OCI-LY3 (cell line): ENCODE results near the gene HK2.
"Not testable (repeated sequence)": the region's sequence is repeated elsewhere in the genome, so short reads cannot be mapped to it uniquely, and the experiment has no call there.

Experiments used
- EZH2phosphoT487 ChIP-seq: fragments of 200-600 bp; shearing (Covaris generic); IDR thresholded peaks from 2 replicates; pipeline ENCODE4 v1.6.1; 2018; ENCODE audit warnings: antibody characterized with exemption, mixed run types, low read depth
- TF ChIP-seq, protein P1 (sequence below): fragments of 200-600, 300-600 bp; sonication (generic); IDR thresholded peaks from 2 replicates; pipeline ENCODE4 v1.5.1; 2014; ENCODE audit warnings: antibody characterized with exemption, low read length, low read depth

- TF ChIP-seq, protein P1, sequence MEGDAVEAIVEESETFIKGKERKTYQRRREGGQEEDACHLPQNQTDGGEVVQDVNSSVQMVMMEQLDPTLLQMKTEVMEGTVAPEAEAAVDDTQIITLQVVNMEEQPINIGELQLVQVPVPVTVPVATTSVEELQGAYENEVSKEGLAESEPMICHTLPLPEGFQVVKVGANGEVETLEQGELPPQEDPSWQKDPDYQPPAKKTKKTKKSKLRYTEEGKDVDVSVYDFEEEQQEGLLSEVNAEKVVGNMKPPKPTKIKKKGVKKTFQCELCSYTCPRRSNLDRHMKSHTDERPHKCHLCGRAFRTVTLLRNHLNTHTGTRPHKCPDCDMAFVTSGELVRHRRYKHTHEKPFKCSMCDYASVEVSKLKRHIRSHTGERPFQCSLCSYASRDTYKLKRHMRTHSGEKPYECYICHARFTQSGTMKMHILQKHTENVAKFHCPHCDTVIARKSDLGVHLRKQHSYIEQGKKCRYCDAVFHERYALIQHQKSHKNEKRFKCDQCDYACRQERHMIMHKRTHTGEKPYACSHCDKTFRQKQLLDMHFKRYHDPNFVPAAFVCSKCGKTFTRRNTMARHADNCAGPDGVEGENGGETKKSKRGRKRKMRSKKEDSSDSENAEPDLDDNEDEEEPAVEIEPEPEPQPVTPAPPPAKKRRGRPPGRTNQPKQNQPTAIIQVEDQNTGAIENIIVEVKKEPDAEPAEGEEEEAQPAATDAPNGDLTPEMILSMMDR = not testable (repeated sequence)
- TF ChIP-seq EZH2phosphoT487 = not testable (repeated sequence)
These were observed 57.9 kb downstream of the HK2 start for GRCh38 chr2:74891816-74892215.
